ENCODE results near the gene HSPB7. TPM values are rescaled to one million over a fixed set of nuclear protein-coding genes. Genes with fewer than 3 reads are reported as not detected.
A peak's percentile ranks its signal among the peaks of the same experiment; 100 is the strongest.

The HSPB7 gene
- total RNA-seq, 2 donors from 2014 or later, result not detected

DNA sequence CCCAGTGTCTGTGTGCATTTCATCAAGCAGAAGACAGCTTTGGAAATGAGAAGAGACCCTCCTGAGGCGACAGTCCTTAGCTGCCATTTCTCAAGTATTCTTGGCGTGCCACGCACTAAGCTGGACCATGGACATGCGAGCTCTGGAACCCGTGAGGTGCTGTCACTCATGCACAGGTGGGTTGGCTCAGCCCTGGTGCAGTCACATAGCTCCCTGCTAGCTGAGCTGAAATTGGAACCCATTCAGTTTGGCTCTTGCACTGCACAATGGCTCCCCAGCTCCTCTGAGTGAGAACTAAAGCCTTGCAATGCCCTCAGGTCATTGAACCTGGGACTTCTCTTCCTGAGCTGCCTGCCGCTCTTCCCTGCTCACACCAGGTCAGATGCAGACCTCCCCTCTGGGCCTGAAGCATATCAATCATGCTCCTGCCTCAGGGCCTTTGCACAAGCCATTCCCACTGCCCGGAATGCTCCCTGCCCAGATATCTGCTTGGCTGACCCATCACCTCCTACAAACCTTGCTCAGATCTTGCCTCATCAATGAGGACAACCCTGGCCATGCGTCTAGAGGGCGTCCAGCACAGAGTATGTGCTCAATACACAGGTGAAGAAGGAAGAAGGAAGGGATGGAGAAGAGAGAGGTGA, 20.1 kb downstream of the HSPB7 start:
- Mint-ChIP-seq H3K4me1 (ENCODE audit: low read depth in 2 of 2) (peaks cover 0 to 2% of the 10 kb centered on the region in 2 donors), H3K27ac (no peak overlapping the region), H3K9me3 (no peaks in the 10 kb centered on the region), H3K27me3 (peaks cover 5 to 7% of the 10 kb centered on the region in 2 donors), H3K4me3 (no peak overlapping the region), H3K36me3 (no peaks in the 10 kb centered on the region)
- ATAC-seq (no peak), DNase-seq (ENCODE audit: low spot score) (no peak)

- Mint-ChIP-seq H3K27me3 (peaks cover 5 to 7% of the 10 kb centered on the region in 2 donors), H3K36me3 (no peaks in the 10 kb centered on the region), H3K9me3 (no peaks in the 10 kb centered on the region), H3K27ac (no peak overlapping the region), H3K4me3 (no peak overlapping the region), H3K4me1 (ENCODE audit: low read depth in 2 of 2) (peaks cover 0 to 2% of the 10 kb centered on the region in 2 donors)
- peak in 1 of 2 donors; percentile 18 for ATAC-seq
- DNase-seq (ENCODE audit: low spot score), result no peak
These were observed 20.7 kb downstream of the HSPB7 start for GRCh38 chr1:15997076-15997585.

GRCh38 chr1:15994590-15995351, 23.1 kb downstream of the HSPB7 start:
- H3K27me3 Mint-ChIP-seq, result peaks cover 0 to 2% of the 10 kb centered on the region in 2 donors
- H3K27ac Mint-ChIP-seq, result no peak overlapping the region
- ATAC-seq (peak; percentile 71 to 83), DNase-seq (ENCODE audit: low spot score) (no peak)
- H3K4me1 Mint-ChIP-seq (ENCODE audit: low read depth in 2 of 2), result peaks cover 0 to 2% of the 10 kb centered on the region in 2 donors
- H3K36me3 Mint-ChIP-seq, result no peaks in the 10 kb centered on the region
- H3K9me3 Mint-ChIP-seq, result no peaks in the 10 kb centered on the region
- H3K4me3 Mint-ChIP-seq, result no peak overlapping the region

GRCh38 chr1:15994081-15994480, 23.8 kb downstream of the HSPB7 start:
- Mint-ChIP-seq H3K9me3 (no peaks in the 10 kb centered on the region), H3K27me3 (peaks cover 0 to 2% of the 10 kb centered on the region in 2 donors), H3K27ac (no peak overlapping the region), H3K4me1 (ENCODE audit: low read depth in 2 of 2) (peaks cover 0 to 2% of the 10 kb centered on the region in 2 donors), H3K4me3 (no peak overlapping the region), H3K36me3 (no peaks in the 10 kb centered on the region)
- no peak for ATAC-seq
- no peak for DNase-seq (ENCODE audit: low spot score)

GRCh38 chr1:15993666-15994065, 24.2 kb downstream of the HSPB7 start:
- Mint-ChIP-seq H3K36me3 (no peaks in the 10 kb centered on the region), H3K27me3 (peaks cover 0 to under 1% of the 10 kb centered on the region in 2 donors), H3K9me3 (no peaks in the 10 kb centered on the region), H3K27ac (no peak overlapping the region), H3K4me1 (ENCODE audit: low read depth in 2 of 2) (peaks cover 0 to 2% of the 10 kb centered on the region in 2 donors), H3K4me3 (no peak overlapping the region)
- no peak for ATAC-seq
- DNase-seq (ENCODE audit: low spot score), result no peak

- Mint-ChIP-seq H3K27ac (no peak overlapping the region), H3K9me3 (no peaks in the 10 kb centered on the region)
These were observed 25.0 kb downstream of the HSPB7 start for GRCh38 chr1:15992582-15993500.

DNA sequence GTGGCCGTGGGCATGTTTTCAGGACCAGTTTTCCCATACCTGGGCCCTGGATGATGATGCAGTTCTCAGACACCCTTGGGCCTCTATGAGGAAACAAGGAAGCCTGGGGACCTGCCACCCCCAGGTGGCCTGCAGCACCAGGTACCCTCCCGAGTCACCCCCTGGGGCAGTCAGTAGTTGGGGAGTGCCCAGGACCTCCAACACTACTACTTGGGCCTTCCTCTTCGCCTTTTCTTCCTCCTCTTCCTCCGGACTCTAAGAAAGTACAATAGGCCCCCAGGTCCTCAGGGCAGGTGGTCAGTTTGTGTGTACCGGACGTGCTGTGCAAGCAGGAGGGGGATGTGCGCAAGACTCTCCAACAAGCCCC, 25.7 kb downstream of the HSPB7 start:
- no peak overlapping the region for H3K4me3 Mint-ChIP-seq
- peaks cover 0 to 2% of the 10 kb centered on the region in 2 donors for H3K4me1 Mint-ChIP-seq (ENCODE audit: low read depth in 2 of 2)
- ATAC-seq, result no peak
- H3K27me3 Mint-ChIP-seq, result no peaks in the 10 kb centered on the region
- no peak for DNase-seq (ENCODE audit: low spot score)
- no peaks in the 10 kb centered on the region for H3K36me3 Mint-ChIP-seq
- H3K9me3 Mint-ChIP-seq, result no peaks in the 10 kb centered on the region
- no peak overlapping the region for H3K27ac Mint-ChIP-seq

More at GRCh38 chr1:15992582-15993500, 25.0 kb downstream of the HSPB7 start:
- no peaks in the 10 kb centered on the region for H3K36me3 Mint-ChIP-seq
- no peaks in the 10 kb centered on the region for H3K27me3 Mint-ChIP-seq
- ATAC-seq, result no peak
- peaks cover 0 to 2% of the 10 kb centered on the region in 2 donors for H3K4me1 Mint-ChIP-seq (ENCODE audit: low read depth in 2 of 2)
- DNase-seq (ENCODE audit: low spot score), result no peak
- no peak overlapping the region for H3K4me3 Mint-ChIP-seq

DNA sequence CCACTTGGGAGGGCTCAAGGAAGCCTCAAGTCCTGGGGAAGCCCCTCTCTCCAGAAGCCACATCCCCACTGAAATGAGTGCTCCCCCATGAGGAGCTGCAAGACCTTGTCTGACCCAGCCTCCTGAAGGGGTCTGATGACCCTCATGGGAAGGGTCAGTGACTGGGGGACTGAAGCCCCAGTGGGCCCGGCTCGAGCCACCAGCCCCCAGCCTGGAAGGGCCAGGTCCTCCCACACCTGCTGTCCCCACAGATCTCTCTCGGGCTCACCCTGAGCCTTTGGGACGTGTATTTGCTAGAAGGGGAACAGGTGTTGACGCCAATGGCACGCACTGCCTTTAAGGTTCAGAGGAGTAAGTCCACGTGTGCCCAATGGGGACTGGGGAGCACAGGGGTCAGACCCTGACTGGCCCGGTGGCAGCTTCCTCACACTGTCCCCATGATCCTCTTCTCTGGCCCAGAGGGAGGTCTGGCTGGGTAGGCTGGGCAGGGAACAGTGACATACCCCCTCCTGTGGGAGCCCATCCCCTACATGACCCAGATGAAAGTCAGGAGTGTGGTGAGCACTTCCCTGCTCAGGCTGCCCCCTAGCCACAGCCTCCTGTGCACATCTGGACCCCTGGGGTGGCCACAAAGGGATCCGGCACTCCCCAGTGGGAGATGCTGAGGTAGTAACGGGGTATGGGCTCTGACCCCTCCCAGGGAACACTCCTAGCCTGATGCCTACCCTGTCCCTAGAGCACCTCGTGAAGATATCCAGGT, 26.2 kb downstream of the HSPB7 start:
- H3K9me3 Mint-ChIP-seq, result no peaks in the 10 kb centered on the region
- no peak overlapping the region for H3K27ac Mint-ChIP-seq
- no peaks in the 10 kb centered on the region for H3K27me3 Mint-ChIP-seq
- DNase-seq (ENCODE audit: low spot score), result no peak
- no peaks in the 10 kb centered on the region for H3K36me3 Mint-ChIP-seq
- ATAC-seq, result no peak
- no peak overlapping the region for H3K4me3 Mint-ChIP-seq
- H3K4me1 Mint-ChIP-seq (ENCODE audit: low read depth in 2 of 2), result peaks cover 0 to 2% of the 10 kb centered on the region in 2 donors

DNA sequence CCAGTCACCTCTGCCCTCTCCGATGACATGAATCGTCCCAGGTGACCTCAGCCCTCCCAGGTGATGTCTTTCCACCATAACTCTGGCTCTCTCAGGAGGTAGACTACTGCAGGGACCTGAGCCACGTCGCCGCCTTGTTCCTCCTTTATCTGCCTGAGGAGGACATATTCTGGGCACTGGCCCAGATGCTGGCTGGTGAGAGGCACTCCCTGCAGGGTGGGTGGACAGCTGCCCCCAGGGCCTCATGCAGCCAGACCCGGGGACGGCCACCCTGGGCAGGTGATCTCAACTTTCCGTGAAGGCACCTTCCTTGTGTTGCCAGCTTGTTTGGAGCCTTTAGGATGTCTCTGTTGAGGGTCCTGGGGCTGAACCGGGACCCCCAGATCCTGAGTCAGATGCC, 28.1 kb downstream of the HSPB7 start:
- ATAC-seq (no peak), DNase-seq (ENCODE audit: low spot score) (no peak)
- H3K27me3 Mint-ChIP-seq, result no peaks in the 10 kb centered on the region
- peaks cover 6 to 10% of the 10 kb centered on the region in 2 donors for H3K4me1 Mint-ChIP-seq (ENCODE audit: low read depth in 2 of 2)
- H3K4me3 Mint-ChIP-seq, result no peak overlapping the region
- H3K36me3 Mint-ChIP-seq, result no peaks in the 10 kb centered on the region
- H3K27ac Mint-ChIP-seq, result no peak overlapping the region
- no peaks in the 10 kb centered on the region for H3K9me3 Mint-ChIP-seq

DNA sequence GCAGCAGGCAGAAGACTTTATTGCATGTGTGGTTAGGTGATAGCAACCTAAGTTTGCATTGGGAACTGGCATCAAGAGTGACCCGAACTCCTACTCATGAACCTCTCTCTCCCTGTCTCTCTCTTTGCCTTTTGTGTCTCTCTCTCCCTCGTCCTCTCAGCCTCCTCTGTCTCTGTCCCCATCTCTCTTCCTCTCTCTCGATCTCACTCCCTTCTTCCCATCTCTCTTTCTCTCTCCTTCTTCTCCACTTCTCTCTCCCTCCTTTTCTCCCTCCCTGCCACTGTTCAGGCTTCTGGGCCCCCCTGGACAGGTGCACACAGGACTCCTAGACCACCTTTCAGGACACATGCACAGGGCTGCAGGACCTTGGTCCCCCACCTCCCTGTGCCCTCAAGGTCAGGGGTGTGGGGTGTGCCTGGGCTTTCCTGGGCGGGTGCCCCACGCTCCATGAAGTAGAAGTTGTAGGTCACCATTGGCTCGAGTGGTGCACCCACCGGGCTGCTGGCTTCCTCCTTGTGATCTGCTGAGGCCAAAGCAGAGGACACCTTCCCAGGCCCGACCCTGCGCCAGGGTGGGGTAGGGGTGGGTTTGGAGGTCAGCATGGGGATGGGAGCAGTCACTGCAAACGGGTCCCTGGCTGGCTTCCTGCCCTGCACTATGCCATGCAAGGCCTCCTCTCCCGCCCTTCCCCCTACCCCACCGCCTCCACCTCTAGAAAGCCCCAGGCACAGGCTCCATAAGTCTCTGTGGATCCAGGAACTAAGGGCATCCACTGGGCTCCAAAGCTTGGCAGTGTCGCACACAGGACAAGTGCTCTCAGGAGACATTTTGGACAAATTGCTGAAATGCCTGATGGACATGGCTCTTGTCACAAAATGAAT, 28.7 kb downstream of the HSPB7 start:
- no peaks in the 10 kb centered on the region for H3K36me3 Mint-ChIP-seq
- no peaks in the 10 kb centered on the region for H3K27me3 Mint-ChIP-seq
- no peak overlapping the region for H3K27ac Mint-ChIP-seq
- ATAC-seq, result peak in 1 of 2 donors; percentile 16
- DNase-seq (ENCODE audit: low spot score), result no peak
- no peak overlapping the region for H3K4me3 Mint-ChIP-seq
- H3K4me1 Mint-ChIP-seq (ENCODE audit: low read depth in 2 of 2), result peaks cover 6 to 8% of the 10 kb centered on the region in 2 donors
- no peaks in the 10 kb centered on the region for H3K9me3 Mint-ChIP-seq

DNA sequence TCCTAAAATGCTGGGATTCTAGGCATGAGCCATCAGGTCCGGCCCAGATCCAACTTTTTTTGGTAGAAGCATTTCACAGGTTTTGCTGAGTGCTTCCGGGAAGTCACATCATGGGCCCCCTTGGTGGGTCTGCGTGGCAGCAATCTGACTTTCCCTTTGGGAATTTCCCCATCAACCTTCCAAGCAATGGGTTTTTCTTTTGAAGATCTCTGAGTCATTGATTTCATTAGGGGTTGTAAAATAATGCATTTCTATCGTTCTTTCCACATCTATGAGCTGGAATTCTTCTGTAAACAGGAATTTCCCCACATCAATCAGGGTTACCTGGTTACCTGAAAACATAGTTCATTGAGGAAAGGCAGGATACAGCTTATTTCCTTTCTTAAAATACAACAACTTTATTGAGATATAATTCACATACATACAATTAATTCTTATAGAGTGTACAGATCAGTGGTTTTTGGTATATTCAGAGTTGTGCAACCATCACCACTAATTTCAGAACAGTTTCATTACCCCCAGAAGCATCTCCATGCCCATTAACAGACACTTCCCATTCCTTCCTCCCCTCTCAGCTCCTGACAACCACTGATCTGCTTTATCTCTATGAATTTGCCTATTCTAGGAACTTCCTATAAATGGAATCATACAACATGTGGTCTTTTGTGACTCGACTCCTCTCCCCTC, 32.1 kb downstream of the HSPB7 start:
- Mint-ChIP-seq H3K9me3 (no peaks in the 10 kb centered on the region), H3K4me1 (ENCODE audit: low read depth in 2 of 2) (peaks cover 6 to 8% of the 10 kb centered on the region in 2 donors), H3K27me3 (peaks cover 11 to 14% of the 10 kb centered on the region in 2 donors), H3K36me3 (no peaks in the 10 kb centered on the region), H3K27ac (peak overlapping the region in 1 of 2 donors; percentile 57), H3K4me3 (peak overlapping the region; percentile 58)
- no peak for ATAC-seq
- DNase-seq (ENCODE audit: low spot score), result no peak

- ATAC-seq, result no peak
- H3K27ac Mint-ChIP-seq, result peak overlapping the region in 1 of 2 donors; percentile 28
- H3K4me1 Mint-ChIP-seq (ENCODE audit: low read depth in 2 of 2), result peaks cover 6 to 8% of the 10 kb centered on the region in 2 donors
- H3K27me3 Mint-ChIP-seq, result peaks cover 14 to 16% of the 10 kb centered on the region in 2 donors
- H3K4me3 Mint-ChIP-seq, result no peak overlapping the region
- no peaks in the 10 kb centered on the region for H3K9me3 Mint-ChIP-seq
- DNase-seq (ENCODE audit: low spot score), result no peak
- H3K36me3 Mint-ChIP-seq, result no peaks in the 10 kb centered on the region
These were observed 34.6 kb downstream of the HSPB7 start for GRCh38 chr1:15983275-15983674.
